Esophagus muscularis mucosa (tissue), 4 donors: ENCODE results near the gene NUTF2. TPM values are rescaled to one million over a fixed set of nuclear protein-coding genes. Genes with fewer than 3 reads are reported as not detected.

Experiments
- DNase-seq: peaks from one replicate; pipeline ENCODE4 v3.0.0-alpha.2; 2017; ENCODE audit errors: extremely low spot score
- H3K27ac ChIP-seq, 4 donors: fragments of 200-600 bp; sonication (generic); replicated peaks in 1 of 4; 1 replicate in 3 of 4; 2 replicates in 1 of 4; pipeline ENCODE4 v1.5.1; 2016 to 2019; ENCODE audit warnings: mild to moderate bottlenecking in 1 of 4
- H3K27me3 ChIP-seq, 4 donors: fragments of 200-600 bp; sonication (generic); one replicate each; pipeline versions ENCODE4 v1.5.1 to v1.6.0; 2016 to 2019
- H3K36me3 ChIP-seq, 4 donors: fragments of 200-600 bp; sonication (generic); one replicate each; pipeline ENCODE4 v1.5.1; 2016 to 2019
- H3K4me1 ChIP-seq, 4 donors: fragments of 200-600 bp; sonication (generic); one replicate each; pipeline ENCODE4 v1.5.1; 2016 to 2019
- H3K4me3 ChIP-seq, 4 donors: fragments of 200-600 bp; sonication (generic); 1 replicate in 2 of 4; 2 replicates in 2 of 4; pipeline ENCODE4 v1.5.1; 2016 to 2019; ENCODE audit warnings: mild to moderate bottlenecking in 4 of 4, moderate library complexity in 1 of 4
- H3K9me3 ChIP-seq, 4 donors: fragments of 200-600 bp; sonication (generic); 1 replicate in 3 of 4; 2 replicates in 1 of 4; pipeline ENCODE4 v1.5.1; 2016 to 2019
- CTCF ChIP-seq, 3 experiments: fragments of 200-600 bp in 2 of 3; fragments of 450-650 bp in 1 of 3; sonication (generic) in 2 of 3; IDR thresholded peaks; one replicate each; pipeline ENCODE4 v1.5.1; 2017 to 2019; ENCODE audit warnings: antibody characterized with exemption in 3 of 3, mild to moderate bottlenecking in 2 of 3, moderate library complexity in 1 of 3
- EP300 ChIP-seq: sonication (generic); formaldehyde crosslinking; IDR thresholded peaks from one replicate; pipeline ENCODE4 v1.6.1; 2017; ENCODE audit warnings: antibody characterized with exemption
- POLR2A ChIP-seq: fragments of 450-650 bp; IDR thresholded peaks from one replicate; pipeline ENCODE4 v1.6.1; 2017; ENCODE audit warnings: antibody characterized with exemption, moderate library complexity, mild to moderate bottlenecking, low read depth
- POLR2AphosphoS5 ChIP-seq, 2 donors: sonication (generic); formaldehyde crosslinking; IDR thresholded peaks; one replicate each; pipeline ENCODE4 v1.6.1; 2017; ENCODE audit warnings: antibody characterized with exemption in 2 of 2
- WGBS: methylation state at CpG from one replicate; pipeline ENCODE4 v1.1.5; 2018; 5-methylcytosine and 5-hydroxymethylcytosine counted together
- intact Hi-C: fragments of 100-400 bp; cut with DNase I; formaldehyde crosslinking; loops from one replicate; pipeline ENCODE4 v1.15.1; 2023
- total RNA-seq, 4 donors: library from RNA; depleted of rRNA; stranded (reverse); fragments of >200 nt; gene quantifications; one replicate each; pipeline versions ENCODE4 v1.1.0 to v1.2.1, GENCODE V29; 2016

Gene NUTF2
- total RNA-seq, 4 donors from 2014 or later, result 101 to 246 (median 174) TPM

GRCh38 chr16:67864594-67864993 lies 17.9 kb downstream of the NUTF2 start:
- DNase-seq, result no peak
- H3K27me3 ChIP-seq, result no peaks in the 10 kb centered on the region
- TF ChIP-seq EP300, result no peak
- TF ChIP-seq CTCF (IDR thresholded peaks at IDR 0.05), result no peak
- no peak for TF ChIP-seq POLR2A
- TF ChIP-seq POLR2AphosphoS5 (IDR thresholded peaks at IDR 0.05), result no peak
- intact Hi-C loops, result no loop called here
- no peaks in the 10 kb centered on the region for H3K9me3 ChIP-seq
- no peak overlapping the region for H3K4me3 ChIP-seq
- peaks cover 33 to 57% (median 48%) of the 10 kb centered on the region in 4 donors for H3K4me1 ChIP-seq
- peaks cover 27 to 50% (median 46%) of the 10 kb centered on the region in 4 donors for H3K36me3 ChIP-seq
- peak overlapping the region in 3 of 4 donors; percentile 19 to 87 (median 86) for H3K27ac ChIP-seq
- WGBS, result 90% methylated on average over 2 of the region's 2 CpGs

GRCh38 chr16:67865318-67865717 lies 18.6 kb downstream of the NUTF2 start:
- Histone ChIP-seq H3K9me3 (no peaks in the 10 kb centered on the region), H3K27me3 (no peaks in the 10 kb centered on the region), H3K36me3 (peaks cover 27 to 57% (median 53%) of the 10 kb centered on the region in 4 donors), H3K4me1 (peaks cover 33 to 54% (median 42%) of the 10 kb centered on the region in 4 donors), H3K4me3 (no peak overlapping the region), H3K27ac (no peak overlapping the region)
- DNase-seq, result no peak
- WGBS, result 92% methylated on average over 2 of the region's 2 CpGs
- TF ChIP-seq POLR2A (no peak), POLR2AphosphoS5 (IDR thresholded peaks at IDR 0.05) (no peak), CTCF (IDR thresholded peaks at IDR 0.05) (peak in 1 of 3 experiments; percentile 27)
- intact Hi-C loops, result no loop called here

GRCh38 chr16:67868290-67868689 lies 21.6 kb downstream of the NUTF2 start:
- peaks cover 31 to 73% (median 68%) of the 10 kb centered on the region in 4 donors for H3K36me3 ChIP-seq

GRCh38 chr16:67869653-67870052 lies 22.9 kb downstream of the NUTF2 start:
- DNase-seq, result no peak
- intact Hi-C loops, result loop anchor here (5.0 kb wide), 1 partner anchor 52 kb away; no protein-coding TSS in a partner anchor
- no peak overlapping the region for H3K27ac ChIP-seq
- no peaks in the 10 kb centered on the region for H3K27me3 ChIP-seq
- H3K4me1 ChIP-seq, result peaks cover 17 to 37% (median 21%) of the 10 kb centered on the region in 4 donors
- H3K36me3 ChIP-seq, result peaks cover 31 to 73% (median 68%) of the 10 kb centered on the region in 4 donors
- no peak for TF ChIP-seq CTCF (IDR thresholded peaks at IDR 0.05)
- TF ChIP-seq POLR2AphosphoS5 (IDR thresholded peaks at IDR 0.05), result no peak
- TF ChIP-seq POLR2A, result no peak
- no peak for TF ChIP-seq EP300
- WGBS, result 81% methylated on average over 7 of the region's 7 CpGs
- H3K9me3 ChIP-seq, result no peaks in the 10 kb centered on the region
- no peak overlapping the region for H3K4me3 ChIP-seq

More at GRCh38 chr16:67868290-67868689, 21.6 kb downstream of the NUTF2 start:
- 94% methylated on average over 6 of the region's 6 CpGs for WGBS
- Histone ChIP-seq H3K27ac (no peak overlapping the region), H3K27me3 (no peaks in the 10 kb centered on the region), H3K4me1 (peaks cover 15 to 35% (median 21%) of the 10 kb centered on the region in 4 donors), H3K4me3 (no peak overlapping the region), H3K9me3 (no peaks in the 10 kb centered on the region)
- no peak for DNase-seq
- TF ChIP-seq CTCF (IDR thresholded peaks at IDR 0.05), result no peak
- no peak for TF ChIP-seq POLR2A
- TF ChIP-seq POLR2AphosphoS5 (IDR thresholded peaks at IDR 0.05), result no peak
- TF ChIP-seq EP300, result no peak
- intact Hi-C loops, result no loop called here

GRCh38 chr16:67871256-67871655 lies 24.5 kb downstream of the NUTF2 start:
- peaks cover 28 to 69% (median 61%) of the 10 kb centered on the region in 4 donors for H3K36me3 ChIP-seq
- DNase-seq, result no peak
- no peaks in the 10 kb centered on the region for H3K9me3 ChIP-seq
- H3K4me3 ChIP-seq, result no peak overlapping the region
- intact Hi-C loops, result loop anchor here (5.0 kb wide), 1 partner anchor 54 kb away; no protein-coding TSS in a partner anchor
- 88% methylated on average over 2 of the region's 3 CpGs for WGBS
- H3K27me3 ChIP-seq, result no peaks in the 10 kb centered on the region
- H3K27ac ChIP-seq, result no peak overlapping the region
- no peak for TF ChIP-seq POLR2AphosphoS5 (IDR thresholded peaks at IDR 0.05)
- no peak for TF ChIP-seq CTCF (IDR thresholded peaks at IDR 0.05)
- no peak for TF ChIP-seq POLR2A
- no peak for TF ChIP-seq EP300
- peaks cover 26 to 44% (median 35%) of the 10 kb centered on the region in 4 donors for H3K4me1 ChIP-seq
